GM12873 (cell line): ENCODE results near the gene IL1RAPL1.

ENCODE experiments used
- CTCF ChIP-seq: IDR thresholded peaks from 2 replicates; pipeline ENCODE4 v1.5.1; 2012; ENCODE audit warnings: low read depth, mild to moderate bottlenecking, moderate library complexity, low read length, control low read depth; ENCODE audit not compliant: insufficient read depth; ENCODE audit errors: missing control alignments

The IL1RAPL1 gene

GRCh38 chrX:29662759-29663503 is 1075.7 kb downstream of the IL1RAPL1 start:
- TF ChIP-seq CTCF: no peak

GRCh38 chrX:29665532-29665931 is 1078.3 kb downstream of the IL1RAPL1 start:
- TF ChIP-seq CTCF: no peak

- TF ChIP-seq CTCF: no peak
Observed at GRCh38 chrX:29666366-29666765, 1079.1 kb downstream of the IL1RAPL1 start.

GRCh38 chrX:29671421-29671820 is 1084.2 kb downstream of the IL1RAPL1 start:
- TF ChIP-seq CTCF: no peak

GRCh38 chrX:29687687-29688086 is 1100.4 kb downstream of the IL1RAPL1 start:
- no peak for TF ChIP-seq CTCF

- TF ChIP-seq CTCF: no peak
Observed at GRCh38 chrX:29690061-29690460, 1102.8 kb downstream of the IL1RAPL1 start.

- TF ChIP-seq CTCF: no peak
Observed at GRCh38 chrX:29691044-29691443, 1103.8 kb downstream of the IL1RAPL1 start.
